OCI-LY1 (cell line): Measurements from ENCODE around the gene CLTB.
"Not testable (repeated sequence)": the region's sequence is repeated elsewhere in the genome, so short reads cannot be mapped to it uniquely, and the experiment has no call there.

Experiments used
- CTCF ChIP-seq: fragments of 200-600 bp; sonication (generic), shearing (Covaris generic); IDR thresholded peaks from 2 replicates; pipeline ENCODE4 v1.5.1; 2017; ENCODE audit warnings: mild to moderate bottlenecking, antibody characterized with exemption, low read length, moderate library complexity, mixed read lengths
- EZH2 ChIP-seq: fragments of 200-600 bp; sonication (generic), shearing (Covaris generic); IDR thresholded peaks from 2 replicates; pipeline ENCODE4 v1.8.0; 2017; ENCODE audit warnings: borderline replicate concordance, mixed run types, mild to moderate bottlenecking, antibody characterized with exemption, low read length, moderate library complexity, mixed read lengths

GRCh38 chr5:176408252-176408573, 8.1 kb downstream of the CLTB start:
- TF ChIP-seq CTCF, EZH2: not testable (repeated sequence)
